Prostate gland (tissue), 2 donors: ENCODE data around the gene KL. TPM values are rescaled to one million over a fixed set of nuclear protein-coding genes. Genes with fewer than 3 reads are reported as not detected.

ENCODE experiments used
- DNase-seq: peaks from one replicate; pipeline ENCODE4 v3.0.0-alpha.2; 2019; ENCODE audit warnings: low spot score
- H3K27ac ChIP-seq, 2 donors: fragments of 200-600 bp; sonication (generic); 2 replicates each; pipeline ENCODE4 v1.5.1; 2017 to 2019
- H3K27me3 ChIP-seq: fragments of 200-600 bp; sonication (generic); replicated peaks from 2 replicates; pipeline ENCODE4 v1.5.1; 2019; ENCODE audit not compliant: insufficient read depth
- H3K36me3 ChIP-seq, 2 donors: fragments of 200-600 bp; sonication (generic); 1 replicate in 1 of 2; 2 replicates in 1 of 2; pipeline versions ENCODE4 v1.5.1 to v1.8.1; 2017 to 2019
- H3K4me1 ChIP-seq: fragments of 200-600 bp; sonication (generic); replicated peaks from 2 replicates; pipeline ENCODE4 v1.5.1; 2019
- H3K4me3 ChIP-seq, 2 donors: fragments of 200-600 bp; sonication (generic); 2 replicates each; pipeline ENCODE4 v1.5.1; 2017 to 2019
- H3K9me3 ChIP-seq: fragments of 200-600 bp; sonication (generic); 2 replicates; pipeline ENCODE4 v1.5.1; 2017
- CTCF ChIP-seq, 4 experiments: fragments of 200-600 bp in 2 of 4; fragments of 450-650 bp in 2 of 4; sonication (generic) in 2 of 4; IDR thresholded peaks; 1 replicate in 3 of 4; 2 replicates in 1 of 4; pipeline ENCODE4 v1.5.1; 2016 to 2019; ENCODE audit warnings: antibody characterized with exemption in 4 of 4, mild to moderate bottlenecking in 2 of 4, moderate library complexity in 2 of 4
- POLR2A ChIP-seq: fragments of 450-650 bp; IDR thresholded peaks from one replicate; pipeline ENCODE4 v1.6.1; 2016; ENCODE audit warnings: antibody characterized with exemption, mild to moderate bottlenecking
- POLR2AphosphoS5 ChIP-seq: sonication (generic); formaldehyde crosslinking; IDR thresholded peaks from one replicate; pipeline ENCODE4 v1.6.1; 2017; ENCODE audit warnings: antibody characterized with exemption
- WGBS: methylation state at CpG from one replicate; pipeline ENCODE4 v1.1.5; 2018; 5-methylcytosine and 5-hydroxymethylcytosine counted together
- intact Hi-C: fragments of 100-400 bp; cut with DNase I; formaldehyde crosslinking; loops from one replicate; pipeline ENCODE4 v1.14.2; 2022
- total RNA-seq, 2 donors: library from RNA; depleted of rRNA; stranded (reverse); fragments of >200 nt; gene quantifications; one replicate each; pipeline ENCODE4 v1.1.0, GENCODE V29; 2016

Gene KL
- total RNA-seq, 2 donors from 2014 or later = 13.9 to 46.8 TPM

GRCh38 chr13:33108620-33109019 is 92.4 kb downstream of the KL start:
- Histone ChIP-seq H3K4me1 (peaks cover 21% of the 10 kb centered on the region), H3K4me3 (no peak overlapping the region), H3K9me3 (no peaks in the 10 kb centered on the region), H3K36me3 (no peaks in the 10 kb centered on the region), H3K27ac (peak overlapping the region in 1 of 2 donors; percentile 31), H3K27me3 (no peaks in the 10 kb centered on the region)
- 89% methylated on average over 5 of the region's 5 CpGs for WGBS
- DNase-seq = no peak
- TF ChIP-seq CTCF (IDR thresholded peaks at IDR 0.05) (no peak), POLR2A (no peak), POLR2AphosphoS5 (no peak)
- intact Hi-C loops = loop anchor here (5.0 to 10.0 kb wide), 2 partner anchors 64 kb away; no protein-coding TSS in a partner anchor

- TF ChIP-seq CTCF (IDR thresholded peaks at IDR 0.05) = no peak
- TF ChIP-seq POLR2AphosphoS5 = peak; percentile 26
- TF ChIP-seq POLR2A = no peak
- Histone ChIP-seq H3K27ac (peak overlapping the region in 1 of 2 donors; percentile 65), H3K9me3 (no peaks in the 10 kb centered on the region), H3K36me3 (no peaks in the 10 kb centered on the region), H3K4me1 (peaks cover 23% of the 10 kb centered on the region), H3K27me3 (no peaks in the 10 kb centered on the region), H3K4me3 (no peak overlapping the region)
- WGBS = 7% methylated on average over 2 of the region's 2 CpGs
- intact Hi-C loops = loop anchor here (5.0 to 10.0 kb wide), 2 partner anchors 63 to 64 kb away; no protein-coding TSS in a partner anchor
- DNase-seq = no peak
Observed at GRCh38 chr13:33109271-33109697, 93.1 kb downstream of the KL start.

- 80% methylated on average over 10 of the region's 10 CpGs for WGBS
- TF ChIP-seq POLR2AphosphoS5 (no peak), POLR2A (no peak), CTCF (IDR thresholded peaks at IDR 0.05) (no peak)
Observed at GRCh38 chr13:33109801-33110200, 93.6 kb downstream of the KL start.

GRCh38 chr13:33110386-33110712 is 94.1 kb downstream of the KL start:
- 78% methylated on average over 5 of the region's 5 CpGs for WGBS
- H3K27me3 ChIP-seq = no peaks in the 10 kb centered on the region
- intact Hi-C loops = no loop called here
- peak overlapping the region; percentile 62 to 65 for H3K27ac ChIP-seq
- TF ChIP-seq CTCF (IDR thresholded peaks at IDR 0.05) = no peak
- no peak for TF ChIP-seq POLR2A
- no peak for TF ChIP-seq POLR2AphosphoS5
- DNase-seq = no peak
- H3K4me3 ChIP-seq = no peak overlapping the region
- H3K9me3 ChIP-seq = no peaks in the 10 kb centered on the region
- no peaks in the 10 kb centered on the region for H3K36me3 ChIP-seq
- peaks cover 25% of the 10 kb centered on the region for H3K4me1 ChIP-seq

More at GRCh38 chr13:33109801-33110200, 93.6 kb downstream of the KL start:
- Histone ChIP-seq H3K36me3 (no peaks in the 10 kb centered on the region), H3K4me3 (no peak overlapping the region), H3K4me1 (peaks cover 25% of the 10 kb centered on the region), H3K27me3 (no peaks in the 10 kb centered on the region), H3K27ac (peak overlapping the region in 1 of 2 donors; percentile 65), H3K9me3 (no peaks in the 10 kb centered on the region)
- intact Hi-C loops = loop anchor here (5.0 to 10.0 kb wide), 2 partner anchors 62 to 65 kb away; no protein-coding TSS in a partner anchor
- DNase-seq = no peak

GRCh38 chr13:33110713-33111413 is 94.6 kb downstream of the KL start:
- H3K36me3 ChIP-seq = no peaks in the 10 kb centered on the region
- no peaks in the 10 kb centered on the region for H3K27me3 ChIP-seq
- H3K9me3 ChIP-seq = no peaks in the 10 kb centered on the region
- no peak for TF ChIP-seq POLR2AphosphoS5
- no peak overlapping the region for H3K4me3 ChIP-seq
- DNase-seq = no peak
- H3K4me1 ChIP-seq = peaks cover 25% of the 10 kb centered on the region
- H3K27ac ChIP-seq = peak overlapping the region; percentile 62 to 65
- intact Hi-C loops = no loop called here
- WGBS = 28% methylated on average over 14 of the region's 14 CpGs
